ENCODE data around the gene ART5.
"Not testable (repeated sequence)": the region's sequence is repeated elsewhere in the genome, so short reads cannot be mapped to it uniquely, and the experiment has no call there.

ART5 gene

GRCh38 chr11:3616721-3617460 lies 24.9 kb downstream of the ART5 start:
- no peak for DNase-seq

GRCh38 chr11:3615998-3616397 lies 25.8 kb downstream of the ART5 start:
- no peak for DNase-seq

- DNase-seq: peak; percentile 7
These were observed 27.0 kb downstream of the ART5 start for GRCh38 chr11:3614742-3615171.

GRCh38 chr11:3613998-3614741 lies 27.6 kb downstream of the ART5 start:
- DNase-seq: no peak

GRCh38 chr11:3611976-3612678 lies 29.7 kb downstream of the ART5 start:
- no peak for DNase-seq

- DNase-seq: no peak
These were observed 30.9 kb downstream of the ART5 start for GRCh38 chr11:3610846-3611245.

- peak; percentile 15 for DNase-seq
These were observed 32.2 kb downstream of the ART5 start for GRCh38 chr11:3609416-3610265.

- no peak for DNase-seq
These were observed 36.0 kb downstream of the ART5 start for GRCh38 chr11:3605771-3606203.

GRCh38 chr11:3605283-3605662 lies 36.5 kb downstream of the ART5 start:
- DNase-seq: no peak

- DNase-seq: no peak
These were observed 37.6 kb downstream of the ART5 start for GRCh38 chr11:3604167-3604566.

GRCh38 chr11:3600201-3600600 lies 41.6 kb downstream of the ART5 start:
- DNase-seq: not testable (repeated sequence)

- not testable (repeated sequence) for DNase-seq
These were observed 44.0 kb downstream of the ART5 start for GRCh38 chr11:3597743-3598142.

- DNase-seq: not testable (repeated sequence)
These were observed 50.5 kb downstream of the ART5 start for GRCh38 chr11:3591326-3591725.

GRCh38 chr11:3590193-3590592 lies 51.6 kb downstream of the ART5 start:
- DNase-seq: not testable (repeated sequence)

GRCh38 chr11:3588776-3589175 lies 53.0 kb downstream of the ART5 start:
- not testable (repeated sequence) for DNase-seq

All from activated T-cell treated with anti-CD3 and anti-CD28 coated beads for 4 hours (primary cell).